Astrocyte (in vitro differentiated cells and primary cell): ENCODE measurements around the gene ZNF280C. TPM values are rescaled to one million over a fixed set of nuclear protein-coding genes. Genes with fewer than 3 reads are reported as not detected.
A peak's percentile ranks its signal among the peaks of the same experiment; 100 is the strongest.

ENCODE experiments used
- DNase-seq: peaks from one replicate; pipeline ENCODE4 v3.0.0-alpha.2; 2010; ENCODE audit warnings: low read depth
- FAIRE-seq: peaks from 2 replicates; lab custom pipeline; 2011; peaks lifted over from hg19 to GRCh38; lab: Jason Lieb, UNC
- H2AFZ ChIP-seq: 2 replicates; pipeline ENCODE4 v1.6.0; 2012; ENCODE audit warnings: low read depth, low read length, inconsistent platforms
- H3K27ac ChIP-seq: 2 replicates; pipeline ENCODE4 v1.5.1; 2011; ENCODE audit warnings: low read depth, low read length, inconsistent platforms
- H3K27me3 ChIP-seq: 2 replicates; pipeline ENCODE4 v1.6.0; 2011; ENCODE audit warnings: low read length, inconsistent platforms; ENCODE audit not compliant: insufficient read depth
- H3K36me3 ChIP-seq: 2 replicates; pipeline ENCODE4 v1.5.1; 2011; ENCODE audit warnings: low read length, inconsistent platforms; ENCODE audit not compliant: insufficient read depth
- H3K4me1 ChIP-seq: 2 replicates; pipeline ENCODE4 v1.5.1; 2011; ENCODE audit warnings: low read length, inconsistent platforms; ENCODE audit not compliant: insufficient read depth
- H3K4me2 ChIP-seq: 2 replicates; pipeline ENCODE4 v1.6.0; 2012; ENCODE audit warnings: low read length, inconsistent platforms
- H3K4me3 ChIP-seq: 2 replicates; pipeline ENCODE4 v1.5.1; 2011; ENCODE audit warnings: low read depth, mild to moderate bottlenecking, low read length, inconsistent platforms; ENCODE audit not compliant: insufficient read depth
- H3K79me2 ChIP-seq: 2 replicates; pipeline ENCODE4 v1.6.0; 2012; ENCODE audit warnings: mild to moderate bottlenecking, low read length, inconsistent platforms; ENCODE audit not compliant: insufficient read depth
- H3K9ac ChIP-seq: 2 replicates; pipeline ENCODE4 v1.6.0; 2012; ENCODE audit warnings: mild to moderate bottlenecking, low read length, inconsistent platforms
- H3K9me3 ChIP-seq: 2 replicates; pipeline ENCODE4 v1.5.1; 2012; ENCODE audit warnings: low read depth, mild to moderate bottlenecking, low read length, inconsistent platforms; ENCODE audit not compliant: insufficient read depth
- H4K20me1 ChIP-seq: 2 replicates; pipeline ENCODE4 v1.6.0; 2012; ENCODE audit warnings: low read length, inconsistent platforms; ENCODE audit not compliant: insufficient read depth
- H3K27ac Mint-ChIP-seq: one replicate; pipeline ENCODE4 v1.8.0; 2021; ENCODE audit warnings: mild to moderate bottlenecking, mixed read lengths; ENCODE audit not compliant: unreplicated experiment
- H3K27me3 Mint-ChIP-seq: one replicate; pipeline ENCODE4 v1.8.0; 2021; ENCODE audit warnings: low read depth, mixed read lengths; ENCODE audit not compliant: unreplicated experiment
- H3K36me3 Mint-ChIP-seq: one replicate; pipeline ENCODE4 v1.8.0; 2021; ENCODE audit warnings: low read depth, mixed read lengths; ENCODE audit not compliant: unreplicated experiment
- H3K4me1 Mint-ChIP-seq: one replicate; pipeline ENCODE4 v1.8.0; 2021; ENCODE audit warnings: low read depth, mixed read lengths; ENCODE audit not compliant: unreplicated experiment
- H3K4me3 Mint-ChIP-seq: one replicate; pipeline ENCODE4 v1.8.0; 2021; ENCODE audit warnings: mild to moderate bottlenecking, moderate library complexity, mixed read lengths; ENCODE audit not compliant: unreplicated experiment
- H3K9me3 Mint-ChIP-seq: one replicate; pipeline ENCODE4 v1.8.0; 2021; ENCODE audit warnings: mild to moderate bottlenecking, mixed read lengths; ENCODE audit not compliant: unreplicated experiment
- CTCF ChIP-seq: IDR thresholded peaks from 2 replicates; pipeline ENCODE4 v1.5.1; 2011; ENCODE audit warnings: low read depth, mild to moderate bottlenecking, inconsistent platforms, low read length, moderate library complexity; ENCODE audit not compliant: insufficient read depth
- EZH2 ChIP-seq: IDR thresholded peaks from 2 replicates; pipeline ENCODE4 v1.6.1; 2012; ENCODE audit warnings: mild to moderate bottlenecking, low read length, inconsistent platforms; ENCODE audit not compliant: insufficient read depth
- total RNA-seq: library from RNA; stranded (reverse); gene quantifications from 2 replicates; pipeline ENCODE4 v1.2.1, GENCODE V29; 2021

The ZNF280C gene
- total RNA-seq, 1 donor from 2014 or later: 7.8 TPM

GRCh38 chrX:130184168-130184567 is 84.5 kb downstream of the ZNF280C start:
- no peak overlapping the region for H3K9ac ChIP-seq
- H3K4me1 ChIP-seq: no peaks in the 10 kb centered on the region
- no peak overlapping the region for H3K27ac ChIP-seq
- no peak for DNase-seq
- no peak overlapping the region for H2AFZ ChIP-seq
- no peaks in the 10 kb centered on the region for H3K9me3 ChIP-seq
- no peaks in the 10 kb centered on the region for H3K79me2 ChIP-seq
- H3K36me3 ChIP-seq: no peaks in the 10 kb centered on the region
- Mint-ChIP-seq H3K36me3 (no peaks in the 10 kb centered on the region), H3K9me3 (no peaks in the 10 kb centered on the region), H3K27me3 (peaks cover 3% of the 10 kb centered on the region), H3K4me3 (no peak overlapping the region), H3K4me1 (peaks cover 10% of the 10 kb centered on the region), H3K27ac (no peak overlapping the region)
- FAIRE-seq: no peak
- H3K4me3 ChIP-seq: no peak overlapping the region
- H3K27me3 ChIP-seq: no peaks in the 10 kb centered on the region
- no peak for TF ChIP-seq EZH2
- no peak for TF ChIP-seq CTCF
- no peaks in the 10 kb centered on the region for H4K20me1 ChIP-seq
- H3K4me2 ChIP-seq: no peak overlapping the region

GRCh38 chrX:130179579-130180215 is 89.0 kb downstream of the ZNF280C start:
- no peaks in the 10 kb centered on the region for H3K9me3 Mint-ChIP-seq
- Histone ChIP-seq H3K27ac (no peak overlapping the region), H3K36me3 (no peaks in the 10 kb centered on the region), H3K4me3 (no peak overlapping the region), H3K4me1 (no peaks in the 10 kb centered on the region), H3K9ac (no peak overlapping the region), H3K9me3 (no peaks in the 10 kb centered on the region), H3K27me3 (no peaks in the 10 kb centered on the region), H4K20me1 (no peaks in the 10 kb centered on the region), H2AFZ (no peak overlapping the region), H3K79me2 (no peaks in the 10 kb centered on the region), H3K4me2 (no peak overlapping the region)
- H3K4me3 Mint-ChIP-seq: no peak overlapping the region
- peaks cover 3% of the 10 kb centered on the region for H3K27me3 Mint-ChIP-seq
- FAIRE-seq: peak; percentile 70
- peaks cover 18% of the 10 kb centered on the region for H3K4me1 Mint-ChIP-seq
- no peak overlapping the region for H3K27ac Mint-ChIP-seq
- no peaks in the 10 kb centered on the region for H3K36me3 Mint-ChIP-seq
- TF ChIP-seq CTCF: no peak
- no peak for DNase-seq

GRCh38 chrX:130179170-130179569 is 89.5 kb downstream of the ZNF280C start:
- H3K9me3 Mint-ChIP-seq: no peaks in the 10 kb centered on the region
- H3K79me2 ChIP-seq: no peaks in the 10 kb centered on the region

More at GRCh38 chrX:130179170-130179569, 89.5 kb downstream of the ZNF280C start:
- Mint-ChIP-seq H3K4me1 (peaks cover 19% of the 10 kb centered on the region), H3K27ac (no peak overlapping the region), H3K27me3 (peaks cover 3% of the 10 kb centered on the region), H3K4me3 (no peak overlapping the region), H3K36me3 (no peaks in the 10 kb centered on the region)
- Histone ChIP-seq H3K27ac (no peak overlapping the region), H3K36me3 (no peaks in the 10 kb centered on the region), H3K4me3 (no peak overlapping the region), H4K20me1 (no peaks in the 10 kb centered on the region), H3K4me1 (peaks cover 4% of the 10 kb centered on the region), H3K4me2 (no peak overlapping the region), H3K9ac (no peak overlapping the region), H3K27me3 (no peaks in the 10 kb centered on the region), H2AFZ (no peak overlapping the region), H3K9me3 (no peaks in the 10 kb centered on the region)
- no peak for FAIRE-seq
- TF ChIP-seq CTCF: no peak
- no peak for TF ChIP-seq EZH2
- no peak for DNase-seq
